Right cardiac atrium (tissue), 5 donors: Measurements from ENCODE around the gene GALNT9. TPM values are rescaled to one million over a fixed set of nuclear protein-coding genes. Genes with fewer than 3 reads are reported as not detected.

Source experiments
- ATAC-seq, 2 donors: fragments of 200-7000 bp; cut with Tn5 transposase; one replicate each; pipeline versions ENCODE4 v1.8.0 to v1.9.1; 2020; ENCODE audit warnings: moderate library complexity in 2 of 2, mild to moderate bottlenecking in 1 of 2
- DNase-seq, 3 donors: peaks; one replicate each; pipeline ENCODE4 v3.0.0-alpha.2; 2020
- H3K27ac ChIP-seq: one replicate; pipeline ENCODE4 v1.5.1; 2013; ENCODE audit warnings: mild to moderate bottlenecking, low read length, control low read depth, moderate library complexity
- H3K27me3 ChIP-seq: one replicate; pipeline ENCODE4 v1.6.1; 2013; ENCODE audit not compliant: control insufficient read depth, insufficient read depth
- H3K4me1 ChIP-seq: one replicate; pipeline ENCODE4 v1.6.1; 2013; ENCODE audit warnings: low read length; ENCODE audit not compliant: control insufficient read depth, insufficient read depth
- H3K4me3 ChIP-seq: one replicate; pipeline ENCODE4 v1.5.1; 2013; ENCODE audit warnings: low read length, control low read depth
- H3K9me3 ChIP-seq: one replicate; pipeline ENCODE4 v1.6.1; 2013; ENCODE audit warnings: low read length; ENCODE audit not compliant: control insufficient read depth
- WGBS: extraction: QIAGEN DNeasy Blood & Tissue Kit; methylation state at CpG from one replicate; pipeline ENCODE4 v1.1.7; 2013; 5-methylcytosine and 5-hydroxymethylcytosine counted together
- intact Hi-C, 4 donors: fragments of 100-400 bp; cut with DNase I; formaldehyde crosslinking; loops; one replicate each; pipeline versions ENCODE4 v1.11.0 to v1.14.0; 2022 to 2023
- polyA plus RNA-seq: library from polyadenylated mRNA; stranded (reverse); fragments of 200-250 nt; gene quantifications from one replicate; pipeline ENCODE4 v1.2.3, GENCODE V29; 2013
- total RNA-seq, 4 donors: library from RNA; stranded (reverse); fragmentation: NEBNext Ultra II Directional; extraction: Animal tissue kit (Norgen Biotek cat#: 25700); gene quantifications; one replicate each; pipeline ENCODE4 v1.2.1, GENCODE V29; 2021
- donor health status: healthy with polysubstance abuse.
- donor health status: DM: no; HTN: yes; CAD: no.
- donor health status: DM: no; HTN: no; CAD: no.
- donor health status: DM: no; HTN: yes; CAD: no; lungs with severe emphysema.
- donor health status: DM: yes; HTN: yes; CAD: no.

GALNT9 gene
- total and polyA plus RNA-seq, 5 donors: 0.05 to 0.21 (median 0.14) TPM; not detected in 2

GRCh38 chr12:132341318-132342050 is 12.1 kb upstream of the GALNT9 start:
- 82% methylated on average over 40 of the region's 40 CpGs for WGBS
- Histone ChIP-seq H3K4me1 (no peaks in the 10 kb centered on the region), H3K9me3 (no peaks in the 10 kb centered on the region), H3K27ac (no peak overlapping the region), H3K27me3 (no peaks in the 10 kb centered on the region), H3K4me3 (no peak overlapping the region)
- ATAC-seq: no peak
- no peak for DNase-seq
- intact Hi-C loops: no loop called here

GRCh38 chr12:132340266-132341035 is 11.1 kb upstream of the GALNT9 start:
- H3K4me3 ChIP-seq: no peak overlapping the region
- no peak overlapping the region for H3K27ac ChIP-seq
- intact Hi-C loops: no loop called here
- no peaks in the 10 kb centered on the region for H3K4me1 ChIP-seq
- WGBS: 84% methylated on average over 43 of the region's 43 CpGs
- DNase-seq: peak in 1 of 3 donors; percentile 47
- no peaks in the 10 kb centered on the region for H3K27me3 ChIP-seq
- H3K9me3 ChIP-seq: no peaks in the 10 kb centered on the region
- no peak for ATAC-seq

GRCh38 chr12:132339856-132340255 is 10.5 kb upstream of the GALNT9 start:
- Histone ChIP-seq H3K27me3 (no peaks in the 10 kb centered on the region), H3K27ac (no peak overlapping the region), H3K9me3 (no peaks in the 10 kb centered on the region), H3K4me1 (no peaks in the 10 kb centered on the region), H3K4me3 (no peak overlapping the region)
- WGBS: 84% methylated on average over 17 of the region's 17 CpGs
- intact Hi-C loops: no loop called here
- peak in 1 of 3 donors; percentile 47 for DNase-seq
- no peak for ATAC-seq

- no peaks in the 10 kb centered on the region for H3K27me3 ChIP-seq
- intact Hi-C loops: no loop called here
- H3K4me1 ChIP-seq: no peaks in the 10 kb centered on the region
- DNase-seq (peak in 1 of 3 donors; percentile 47), ATAC-seq (no peak)
- 86% methylated on average over 24 of the region's 24 CpGs for WGBS
- no peak overlapping the region for H3K4me3 ChIP-seq
- no peak overlapping the region for H3K27ac ChIP-seq
- no peaks in the 10 kb centered on the region for H3K9me3 ChIP-seq
Measured at GRCh38 chr12:132338781-132339180, 9.4 kb upstream of the GALNT9 start.

- Histone ChIP-seq H3K4me1 (no peaks in the 10 kb centered on the region), H3K9me3 (no peaks in the 10 kb centered on the region), H3K4me3 (no peak overlapping the region), H3K27me3 (no peaks in the 10 kb centered on the region), H3K27ac (no peak overlapping the region)
- ATAC-seq: no peak
- intact Hi-C loops: no loop called here
- 86% methylated on average over 20 of the region's 20 CpGs for WGBS
- peak in 2 of 3 donors; percentile 36 to 43 for DNase-seq
Measured at GRCh38 chr12:132338311-132338710, 8.9 kb upstream of the GALNT9 start.

GRCh38 chr12:132337557-132337956 is 8.2 kb upstream of the GALNT9 start:
- no peaks in the 10 kb centered on the region for H3K27me3 ChIP-seq
- peak in 1 of 3 donors; percentile 26 for DNase-seq

GRCh38 chr12:132336451-132337413 is 7.3 kb upstream of the GALNT9 start:
- WGBS: 88% methylated on average over 41 of the region's 41 CpGs
- intact Hi-C loops: no loop called here
- DNase-seq: peak in 1 of 3 donors; percentile 18
- Histone ChIP-seq H3K27me3 (no peaks in the 10 kb centered on the region), H3K9me3 (no peaks in the 10 kb centered on the region), H3K4me1 (no peaks in the 10 kb centered on the region), H3K27ac (no peak overlapping the region), H3K4me3 (no peak overlapping the region)
- no peak for ATAC-seq

More at GRCh38 chr12:132337557-132337956, 8.2 kb upstream of the GALNT9 start:
- no peak overlapping the region for H3K4me3 ChIP-seq
- H3K9me3 ChIP-seq: no peaks in the 10 kb centered on the region
- WGBS: 79% methylated on average over 27 of the region's 27 CpGs
- intact Hi-C loops: no loop called here
- H3K27ac ChIP-seq: no peak overlapping the region
- H3K4me1 ChIP-seq: no peaks in the 10 kb centered on the region
- ATAC-seq: no peak

GRCh38 chr12:132335179-132335756 is 5.9 kb upstream of the GALNT9 start:
- DNase-seq (peak in 1 of 3 donors; percentile 20), ATAC-seq (no peak)
- Histone ChIP-seq H3K27ac (no peak overlapping the region), H3K4me1 (no peaks in the 10 kb centered on the region), H3K9me3 (no peaks in the 10 kb centered on the region), H3K27me3 (no peaks in the 10 kb centered on the region), H3K4me3 (no peak overlapping the region)
- intact Hi-C loops: no loop called here
- 87% methylated on average over 11 of the region's 11 CpGs for WGBS

GRCh38 chr12:132333766-132334165 is 4.4 kb upstream of the GALNT9 start:
- no peak for ATAC-seq
- Histone ChIP-seq H3K9me3 (no peaks in the 10 kb centered on the region), H3K27ac (no peak overlapping the region), H3K4me1 (no peaks in the 10 kb centered on the region), H3K4me3 (no peak overlapping the region), H3K27me3 (no peaks in the 10 kb centered on the region)
- 76% methylated on average over 26 of the region's 26 CpGs for WGBS
- intact Hi-C loops: no loop called here
- no peak for DNase-seq

GRCh38 chr12:132333273-132333672 is 3.9 kb upstream of the GALNT9 start:
- intact Hi-C loops: no loop called here
- ATAC-seq (no peak), DNase-seq (peak in 1 of 3 donors; percentile 11)
- WGBS: 79% methylated on average over 13 of the region's 13 CpGs
- Histone ChIP-seq H3K27ac (no peak overlapping the region), H3K27me3 (no peaks in the 10 kb centered on the region), H3K4me1 (no peaks in the 10 kb centered on the region), H3K9me3 (no peaks in the 10 kb centered on the region), H3K4me3 (no peak overlapping the region)
